ENCODE data around the gene CAMK1D.
"Not testable (repeated sequence)": the region's sequence is repeated elsewhere in the genome, so short reads cannot be mapped to it uniquely, and the experiment has no call there.

CAMK1D gene

DNA sequence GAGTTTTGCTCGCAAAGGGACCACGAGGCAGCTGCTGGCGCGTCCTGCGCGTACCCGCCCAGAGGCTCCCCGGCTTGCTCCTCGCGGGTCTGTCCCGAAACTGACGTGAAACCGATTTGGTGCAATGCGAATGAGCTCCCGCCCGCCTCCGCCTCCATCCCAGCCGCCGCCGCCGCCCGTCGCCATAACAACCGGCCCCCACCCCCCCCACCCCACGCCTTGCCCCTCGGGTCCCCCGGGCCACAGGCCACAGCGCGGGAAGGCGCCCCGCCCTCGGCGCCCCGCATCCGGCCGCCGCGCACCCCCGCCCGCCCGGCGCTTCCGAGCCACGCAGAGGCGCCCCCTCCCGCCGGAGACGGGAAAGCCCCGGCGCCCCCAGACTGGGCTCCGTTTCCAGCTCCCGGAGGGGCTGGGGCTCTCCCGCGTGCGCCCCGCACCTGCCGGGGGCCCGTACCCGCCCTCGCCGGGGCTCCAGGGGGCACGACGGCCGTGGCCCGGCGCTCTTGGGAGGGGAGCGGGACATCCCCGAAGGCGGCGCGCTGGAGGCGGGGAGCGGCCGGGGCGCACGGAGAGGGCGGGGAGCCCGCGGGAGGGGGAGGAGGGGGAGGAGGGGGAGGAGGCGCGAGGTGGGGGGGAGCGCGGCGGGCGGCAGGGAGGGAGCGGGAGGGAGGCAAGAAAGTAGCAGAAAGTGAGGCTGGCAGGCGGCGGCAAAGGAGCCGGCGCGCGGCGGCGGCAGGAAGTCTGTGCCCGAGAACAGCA, at the start of gene CAMK1D:
Gene CAMK1D (plus strand): TSS at position 678 of the 759 bp plus-strand sequence.
- H3K4me3 Mint-ChIP-seq, result peak within 1 kb of the TSS; percentile 95 to 96 (median 96)
- TF ChIP-seq, protein P1, sequence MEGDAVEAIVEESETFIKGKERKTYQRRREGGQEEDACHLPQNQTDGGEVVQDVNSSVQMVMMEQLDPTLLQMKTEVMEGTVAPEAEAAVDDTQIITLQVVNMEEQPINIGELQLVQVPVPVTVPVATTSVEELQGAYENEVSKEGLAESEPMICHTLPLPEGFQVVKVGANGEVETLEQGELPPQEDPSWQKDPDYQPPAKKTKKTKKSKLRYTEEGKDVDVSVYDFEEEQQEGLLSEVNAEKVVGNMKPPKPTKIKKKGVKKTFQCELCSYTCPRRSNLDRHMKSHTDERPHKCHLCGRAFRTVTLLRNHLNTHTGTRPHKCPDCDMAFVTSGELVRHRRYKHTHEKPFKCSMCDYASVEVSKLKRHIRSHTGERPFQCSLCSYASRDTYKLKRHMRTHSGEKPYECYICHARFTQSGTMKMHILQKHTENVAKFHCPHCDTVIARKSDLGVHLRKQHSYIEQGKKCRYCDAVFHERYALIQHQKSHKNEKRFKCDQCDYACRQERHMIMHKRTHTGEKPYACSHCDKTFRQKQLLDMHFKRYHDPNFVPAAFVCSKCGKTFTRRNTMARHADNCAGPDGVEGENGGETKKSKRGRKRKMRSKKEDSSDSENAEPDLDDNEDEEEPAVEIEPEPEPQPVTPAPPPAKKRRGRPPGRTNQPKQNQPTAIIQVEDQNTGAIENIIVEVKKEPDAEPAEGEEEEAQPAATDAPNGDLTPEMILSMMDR (IDR thresholded peaks at IDR 0.05; ENCODE audit: unreplicated experiment in 3 of 3), result peak in 1 of 3 experiments; percentile 33
- peaks cover 20% of the 10 kb centered on the region for H3K4me1 Mint-ChIP-seq
- H3K9me3 Mint-ChIP-seq, result no peaks in the 10 kb centered on the region
- H3K27me3 Mint-ChIP-seq (ENCODE audit: low read depth), result peaks cover 48% of the 10 kb centered on the region
- peak within 1 kb of the TSS; percentile 54 to 82 (median 79) for H3K27ac Mint-ChIP-seq
- no peaks in the 10 kb centered on the region for H3K36me3 Mint-ChIP-seq (ENCODE audit: low read depth)

GRCh38 chr10:12301036-12301435, 48.3 kb upstream of the CAMK1D start:
- not testable (repeated sequence) for H3K36me3 Mint-ChIP-seq (ENCODE audit: low read depth); H3K4me1 Mint-ChIP-seq; H3K4me3 Mint-ChIP-seq; H3K27me3 Mint-ChIP-seq (ENCODE audit: low read depth); H3K27ac Mint-ChIP-seq; H3K9me3 Mint-ChIP-seq

GRCh38 chr10:12308057-12308456, 41.3 kb upstream of the CAMK1D start:
- Mint-ChIP-seq H3K4me3 (no peak overlapping the region), H3K9me3 (no peaks in the 10 kb centered on the region), H3K27ac (no peak overlapping the region), H3K36me3 (ENCODE audit: low read depth) (no peaks in the 10 kb centered on the region), H3K4me1 (no peaks in the 10 kb centered on the region), H3K27me3 (ENCODE audit: low read depth) (no peaks in the 10 kb centered on the region)
- TF ChIP-seq, protein P1 (IDR thresholded peaks at IDR 0.05; ENCODE audit: unreplicated experiment in 3 of 3), result no peak

DNA sequence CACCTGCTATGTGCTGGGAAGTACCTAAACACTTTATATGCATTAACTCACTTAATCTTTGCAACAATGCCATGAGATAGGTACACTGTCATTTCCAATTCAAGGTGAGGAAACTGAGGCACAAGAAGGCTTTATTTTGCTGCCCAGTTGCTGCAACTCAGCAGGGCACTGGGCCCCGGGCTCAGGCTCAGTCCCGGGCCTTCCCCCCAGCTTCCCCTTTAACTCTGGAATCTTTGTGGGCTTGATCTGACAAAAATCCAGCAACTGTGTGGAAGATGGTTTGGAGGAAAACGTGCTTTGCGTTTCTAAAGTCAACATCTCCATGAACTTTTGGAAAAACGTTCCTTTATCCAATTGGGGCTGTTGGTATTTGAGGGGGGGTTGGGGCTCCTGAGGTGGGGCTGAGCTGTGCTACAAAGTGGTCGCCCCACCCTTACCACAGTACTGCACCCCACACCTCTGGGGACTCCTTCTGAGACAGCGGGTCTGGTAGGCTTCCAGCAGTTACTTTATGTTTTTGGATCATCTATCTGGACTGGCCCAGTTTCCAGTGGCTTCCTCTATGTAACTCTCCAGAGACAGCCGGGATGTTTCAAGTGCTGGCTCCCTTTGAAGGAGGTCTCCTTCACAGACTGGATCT, 40.5 kb upstream of the CAMK1D start:
- no peaks in the 10 kb centered on the region for H3K9me3 Mint-ChIP-seq

DNA sequence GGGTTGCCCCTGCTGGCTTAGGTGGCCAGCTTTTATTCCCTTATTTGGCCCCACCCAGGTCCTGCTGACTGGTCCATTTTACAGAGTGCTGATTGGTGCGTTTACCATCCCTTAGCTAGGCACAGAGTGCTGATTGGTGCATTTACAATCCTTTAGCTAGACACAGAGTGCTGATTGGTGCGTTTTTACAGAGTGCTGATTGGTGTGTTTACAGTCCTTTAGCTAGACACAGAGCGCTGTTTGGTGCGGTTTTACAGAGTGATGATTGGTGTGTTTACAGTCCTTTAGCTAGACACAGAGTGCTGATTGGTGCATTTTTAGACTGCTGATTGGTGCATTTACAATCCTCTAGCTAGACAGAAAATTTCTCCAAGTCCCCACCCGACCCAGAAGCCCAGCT, 39.6 kb upstream of the CAMK1D start:
- not testable (repeated sequence) for H3K36me3 Mint-ChIP-seq (ENCODE audit: low read depth); H3K4me3 Mint-ChIP-seq; H3K27me3 Mint-ChIP-seq (ENCODE audit: low read depth); H3K4me1 Mint-ChIP-seq; H3K27ac Mint-ChIP-seq; H3K9me3 Mint-ChIP-seq

More for the DNA sequence above, 40.5 kb upstream of the CAMK1D start:
- no peak overlapping the region for H3K4me3 Mint-ChIP-seq
- H3K27ac Mint-ChIP-seq, result no peak overlapping the region
- H3K27me3 Mint-ChIP-seq (ENCODE audit: low read depth), result no peaks in the 10 kb centered on the region
- H3K4me1 Mint-ChIP-seq, result no peaks in the 10 kb centered on the region
- TF ChIP-seq, protein P1 (IDR thresholded peaks at IDR 0.05; ENCODE audit: unreplicated experiment in 3 of 3), result no peak
- H3K36me3 Mint-ChIP-seq (ENCODE audit: low read depth), result no peaks in the 10 kb centered on the region

- no peaks in the 10 kb centered on the region for H3K27me3 Mint-ChIP-seq (ENCODE audit: low read depth)
- H3K4me3 Mint-ChIP-seq, result no peak overlapping the region
- TF ChIP-seq, protein P1 (IDR thresholded peaks at IDR 0.05; ENCODE audit: unreplicated experiment in 3 of 3), result no peak
- H3K27ac Mint-ChIP-seq, result no peak overlapping the region
- H3K36me3 Mint-ChIP-seq (ENCODE audit: low read depth), result no peaks in the 10 kb centered on the region
- H3K4me1 Mint-ChIP-seq, result no peaks in the 10 kb centered on the region
- no peaks in the 10 kb centered on the region for H3K9me3 Mint-ChIP-seq
Observed at GRCh38 chr10:12314836-12315235, 34.5 kb upstream of the CAMK1D start.

- no peaks in the 10 kb centered on the region for H3K36me3 Mint-ChIP-seq (ENCODE audit: low read depth)
- H3K27ac Mint-ChIP-seq, result no peak overlapping the region
- H3K27me3 Mint-ChIP-seq (ENCODE audit: low read depth), result peaks cover 9% of the 10 kb centered on the region
- TF ChIP-seq, protein P1 (IDR thresholded peaks at IDR 0.05; ENCODE audit: unreplicated experiment in 3 of 3), result no peak
- H3K4me1 Mint-ChIP-seq, result no peaks in the 10 kb centered on the region
- no peaks in the 10 kb centered on the region for H3K9me3 Mint-ChIP-seq
- H3K4me3 Mint-ChIP-seq, result no peak overlapping the region
Observed at GRCh38 chr10:12319076-12319475, 30.3 kb upstream of the CAMK1D start.
